Measurements from ENCODE around the gene SLX1B.
"Not testable (repeated sequence)": the region's sequence is repeated elsewhere in the genome, so short reads cannot be mapped to it uniquely, and the experiment has no call there.

Gene SLX1B

DNA sequence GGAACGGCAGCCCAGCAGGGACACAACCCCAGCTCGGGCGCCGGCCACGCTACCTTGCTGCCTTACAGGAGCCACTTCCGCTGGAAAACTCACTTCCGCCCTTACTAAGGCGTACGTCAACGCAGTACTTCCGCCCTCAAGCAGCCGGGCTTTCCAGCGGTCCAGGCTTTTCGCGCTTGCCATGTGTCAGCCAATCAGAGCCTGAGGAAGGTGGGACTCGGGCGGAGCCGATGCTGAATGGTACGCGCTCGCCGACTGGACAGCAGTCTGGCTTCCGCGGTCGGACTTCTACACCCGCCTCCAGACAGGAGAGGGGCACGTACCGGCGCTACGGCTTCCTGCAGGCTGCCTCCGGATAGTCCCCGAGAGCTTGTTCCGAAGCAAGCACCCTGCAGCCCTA, at the start of gene SLX1B, which contains the start of gene BOLA2:
SLX1B (plus strand) TSS at position 265 of the 400 bp plus-strand sequence.
BOLA2 (minus strand) TSS at position 83 of the 400 bp plus-strand sequence. CDS start 98 bp downstream, outside the sequence.
- DNase-seq = not testable (repeated sequence)

DNA sequence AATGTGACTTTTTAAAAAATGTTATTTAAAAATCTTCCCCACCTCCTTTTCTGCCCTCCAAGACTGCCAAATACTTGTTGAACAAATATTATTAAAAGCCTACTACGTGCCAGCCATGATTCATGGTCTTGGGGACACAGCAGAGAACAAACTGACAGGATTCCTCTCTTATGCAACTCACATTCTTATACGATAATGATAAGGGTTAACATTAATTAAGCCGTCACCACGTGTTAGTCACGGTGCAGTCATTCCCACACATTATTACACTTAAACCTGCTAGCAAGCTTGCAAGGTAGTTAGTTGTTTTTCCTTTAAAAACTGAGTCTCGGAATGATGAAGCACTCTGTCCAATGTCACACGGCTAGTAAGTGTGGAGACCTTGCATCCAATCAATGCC, 49.1 kb upstream of the SLX1B start:
- not testable (repeated sequence) for DNase-seq

DNA sequence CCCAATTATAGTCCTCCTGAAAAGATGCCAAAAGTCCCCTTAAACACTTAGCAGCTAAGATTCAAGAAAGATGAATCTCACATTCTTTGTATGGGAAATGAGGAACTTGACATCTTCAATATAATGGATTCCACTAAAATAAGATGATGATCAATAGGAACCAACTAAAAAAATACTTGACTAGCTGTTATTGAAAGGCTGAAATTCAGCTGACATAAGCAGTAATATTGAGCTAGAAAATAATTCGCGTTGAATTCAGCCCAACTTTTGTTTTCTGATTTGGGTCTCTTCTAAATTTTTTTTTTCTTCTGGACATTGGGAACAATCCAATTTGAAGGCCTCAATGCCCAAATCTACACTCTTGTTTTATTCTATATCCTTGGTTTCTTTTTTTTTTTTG, 30.7 kb upstream of the SLX1B start:
- not testable (repeated sequence) for DNase-seq

DNA sequence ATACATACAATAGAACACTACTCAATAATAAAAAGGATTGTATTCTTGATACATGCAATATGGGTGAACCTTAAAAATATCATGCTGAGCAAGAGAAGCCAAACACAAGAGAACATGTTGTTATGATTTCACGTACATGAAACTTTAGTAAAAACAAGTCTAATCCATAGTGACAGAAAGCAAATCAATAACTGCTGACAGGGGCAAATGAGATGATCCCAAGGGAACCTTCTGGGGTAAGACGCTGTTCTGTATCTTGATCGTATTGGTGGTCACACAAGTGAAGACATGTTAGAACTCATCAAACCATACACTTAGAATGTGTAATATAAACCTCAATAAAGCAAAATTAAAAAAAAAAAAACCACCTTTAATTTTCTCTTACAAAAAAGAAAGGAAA, 28.9 kb upstream of the SLX1B start:
- DNase-seq = not testable (repeated sequence)

DNA sequence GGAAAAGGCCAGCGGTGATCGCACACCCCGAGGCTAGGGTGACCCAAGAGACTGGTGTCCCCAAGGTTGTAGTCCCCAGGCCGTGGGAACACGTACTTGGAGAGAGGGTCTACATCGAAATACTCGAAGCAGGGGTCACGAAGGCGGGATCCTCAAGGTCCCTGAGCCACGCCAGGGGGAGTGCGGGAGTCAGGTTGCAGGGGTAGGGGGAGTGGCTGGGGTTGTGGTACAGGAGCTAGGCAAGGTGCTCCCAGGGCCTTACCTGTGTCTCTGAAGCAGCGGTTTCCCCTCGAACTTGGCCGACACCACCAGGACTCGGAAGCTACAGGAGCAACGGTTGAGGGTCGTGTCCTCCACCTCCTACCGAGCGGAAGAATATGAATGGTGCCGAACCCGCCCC, 579 bp upstream of the SLX1B start:
- not testable (repeated sequence) for DNase-seq

DNA sequence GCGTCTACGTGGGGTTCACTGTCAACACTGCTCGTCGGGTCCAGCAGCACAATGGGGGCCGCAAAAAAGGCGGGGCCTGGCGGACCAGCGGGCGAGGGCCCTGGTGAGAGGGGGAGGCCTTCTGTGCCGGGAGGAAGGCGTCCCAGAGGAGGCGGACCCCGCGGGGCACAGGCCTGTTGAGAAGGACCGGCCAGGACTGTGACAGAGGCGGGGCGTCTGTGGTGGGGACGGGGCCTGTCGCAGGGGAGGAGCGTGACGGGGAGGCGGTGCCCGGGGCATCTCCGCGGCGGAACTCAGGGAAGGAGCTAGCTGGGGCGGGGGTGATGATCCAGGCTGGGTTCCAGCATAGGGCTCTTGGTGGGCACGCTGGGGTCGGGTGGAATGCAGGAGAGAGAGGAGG, 495 bp downstream of the SLX1B start:
- not testable (repeated sequence) for DNase-seq

DNA sequence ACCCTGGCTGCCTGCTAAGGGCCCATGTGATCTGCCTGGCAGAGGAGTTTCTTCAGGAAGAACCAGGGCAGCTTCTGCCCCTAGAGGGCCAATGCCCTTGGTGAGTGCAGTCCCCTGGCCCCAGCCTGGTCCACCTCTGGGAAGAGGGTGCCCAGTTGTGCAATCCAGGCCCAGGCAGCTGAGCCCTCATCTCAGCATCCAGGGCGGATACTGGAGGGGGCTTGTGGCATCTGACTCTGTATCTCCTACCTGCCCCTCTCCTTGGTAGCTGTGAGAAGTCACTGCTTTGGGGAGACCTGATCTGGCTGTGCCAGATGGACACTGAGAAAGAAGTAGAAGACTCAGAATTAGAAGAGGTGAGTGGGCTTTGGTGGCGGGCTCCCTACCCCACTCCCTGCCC, 3.3 kb downstream of the SLX1B start:
- DNase-seq = not testable (repeated sequence)

DNA sequence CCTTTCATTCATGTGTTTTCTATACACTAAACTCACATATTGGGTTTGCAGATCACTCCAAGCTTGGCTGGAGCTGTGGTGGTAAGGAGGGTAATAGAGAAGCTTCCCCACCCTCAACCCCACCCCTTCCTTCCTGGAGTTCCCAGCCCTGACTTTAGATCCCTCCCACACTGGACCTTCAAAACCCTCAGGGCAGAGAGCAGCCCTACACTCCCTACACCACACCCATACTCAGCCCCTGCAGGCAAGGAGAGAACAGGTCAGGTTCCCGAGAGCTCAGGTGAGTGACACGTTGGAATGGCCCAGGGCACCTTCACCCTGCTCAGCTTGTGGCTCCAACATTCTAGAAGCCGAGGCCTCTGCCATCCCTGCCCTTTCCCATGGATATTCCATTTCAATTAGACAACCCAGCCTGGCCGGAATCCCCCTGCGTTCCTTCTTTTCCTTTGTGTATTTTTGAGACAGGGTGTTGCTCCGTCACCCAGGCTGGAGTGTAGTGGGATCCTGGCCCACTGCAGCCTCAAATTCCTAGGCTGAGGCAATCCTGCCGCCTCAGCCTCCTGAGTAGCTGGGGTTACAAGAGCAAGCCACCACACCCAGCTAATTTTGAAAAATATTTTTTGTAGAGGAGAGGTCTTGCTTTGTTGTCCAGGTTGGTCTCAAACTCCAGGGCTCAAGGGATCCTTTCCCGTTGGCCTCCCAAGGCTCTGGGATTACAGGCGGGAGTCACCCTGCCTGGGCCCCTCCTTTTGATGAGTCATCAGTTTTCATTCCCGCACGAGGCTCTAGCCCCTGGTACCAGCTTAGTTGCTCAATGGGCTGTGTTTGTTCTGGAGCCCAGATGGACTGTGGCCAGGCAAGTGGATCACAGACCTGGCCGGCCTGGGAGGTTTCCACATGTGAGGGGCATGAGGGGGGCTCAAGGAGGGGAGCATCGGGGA, 5.6 kb downstream of the SLX1B start, which contains the start of gene SULT1A4:
SULT1A4 (plus strand) TSS at position 208 of the 941 bp plus-strand sequence. CDS start 1,473 bp downstream, outside the sequence.
- not testable (repeated sequence) for DNase-seq

DNA sequence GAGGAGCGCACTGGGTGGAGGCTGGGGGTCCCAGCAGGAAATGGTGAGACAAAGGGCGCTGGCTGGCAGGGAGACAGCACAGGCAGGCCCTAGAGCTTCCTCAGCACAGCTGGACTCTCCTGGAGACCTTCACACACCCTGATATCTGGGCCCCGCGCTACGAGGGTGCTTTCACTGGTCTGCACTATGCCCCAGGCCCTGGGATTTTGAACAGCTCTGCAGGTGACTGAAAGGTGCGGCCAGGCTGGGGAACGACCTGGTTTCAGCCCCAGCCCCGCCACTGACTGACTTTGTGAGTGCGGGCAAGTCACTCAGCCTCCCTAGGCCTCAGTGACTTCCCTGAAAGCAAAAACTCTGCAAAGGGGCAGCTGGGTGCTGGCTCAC, 6.3 kb downstream of the SLX1B start:
- not testable (repeated sequence) for DNase-seq

DNA sequence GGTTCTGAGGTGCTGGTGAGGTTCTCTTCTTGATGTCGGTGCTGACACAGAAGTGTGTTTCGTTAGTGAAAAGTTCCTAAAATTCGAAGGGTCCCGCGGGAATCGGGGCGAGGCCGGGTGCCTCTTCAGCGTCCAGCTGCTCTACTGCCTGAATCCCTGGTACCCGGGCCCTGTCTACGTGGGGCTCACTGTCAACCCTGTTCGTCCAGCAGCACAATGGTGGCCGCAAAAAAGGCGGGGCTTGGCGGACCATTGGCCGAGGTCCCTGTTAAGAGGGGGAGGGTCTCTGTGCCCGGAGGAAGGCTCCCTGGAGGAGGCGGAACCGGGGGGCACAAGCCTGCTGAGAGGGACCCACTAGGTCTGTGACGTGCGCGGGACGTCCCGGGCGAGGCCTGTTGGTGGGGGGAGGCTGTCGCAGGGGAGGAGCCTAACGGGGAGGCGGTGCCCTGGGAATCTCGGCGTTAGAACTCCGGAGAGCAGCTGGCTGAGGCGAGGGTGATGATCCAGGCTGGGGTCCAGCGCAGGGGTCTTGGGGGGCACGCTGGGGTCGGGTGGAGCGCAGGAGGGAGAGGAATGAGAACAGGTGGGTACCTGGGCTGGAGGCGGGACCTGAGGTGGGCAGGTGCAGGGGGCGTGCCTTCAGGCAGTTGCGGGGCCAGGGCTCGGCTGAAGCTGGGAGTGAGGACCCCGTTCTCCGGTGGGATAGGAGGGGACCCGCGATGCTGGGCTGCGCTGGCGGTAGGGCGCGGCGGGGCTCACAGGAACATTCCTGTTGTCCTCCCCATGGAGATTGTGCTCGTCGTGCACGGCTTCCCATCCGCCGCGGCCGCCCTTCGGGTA, 11.9 kb downstream of the SLX1B start:
- not testable (repeated sequence) for DNase-seq

DNA sequence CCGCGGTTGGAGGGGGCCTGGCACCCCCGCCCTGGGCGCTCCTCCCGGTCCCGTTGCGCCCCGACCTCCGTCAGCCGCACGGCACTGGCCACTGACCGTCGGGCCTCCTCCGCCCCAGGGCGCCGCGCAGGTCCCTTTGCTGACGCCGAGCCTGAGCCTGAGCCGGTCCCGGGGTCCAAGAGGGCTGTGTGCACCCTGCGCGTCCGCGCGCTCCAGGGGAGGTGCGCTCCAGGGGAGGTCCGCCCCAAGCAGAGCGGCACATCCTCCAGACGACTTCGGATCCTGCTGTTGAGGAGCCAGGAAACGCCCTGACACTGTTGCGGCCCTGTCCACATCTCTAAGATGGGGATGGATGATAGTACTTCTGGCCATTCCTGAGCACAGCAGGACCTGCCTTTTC, 12.6 kb downstream of the SLX1B start:
- not testable (repeated sequence) for DNase-seq

DNA sequence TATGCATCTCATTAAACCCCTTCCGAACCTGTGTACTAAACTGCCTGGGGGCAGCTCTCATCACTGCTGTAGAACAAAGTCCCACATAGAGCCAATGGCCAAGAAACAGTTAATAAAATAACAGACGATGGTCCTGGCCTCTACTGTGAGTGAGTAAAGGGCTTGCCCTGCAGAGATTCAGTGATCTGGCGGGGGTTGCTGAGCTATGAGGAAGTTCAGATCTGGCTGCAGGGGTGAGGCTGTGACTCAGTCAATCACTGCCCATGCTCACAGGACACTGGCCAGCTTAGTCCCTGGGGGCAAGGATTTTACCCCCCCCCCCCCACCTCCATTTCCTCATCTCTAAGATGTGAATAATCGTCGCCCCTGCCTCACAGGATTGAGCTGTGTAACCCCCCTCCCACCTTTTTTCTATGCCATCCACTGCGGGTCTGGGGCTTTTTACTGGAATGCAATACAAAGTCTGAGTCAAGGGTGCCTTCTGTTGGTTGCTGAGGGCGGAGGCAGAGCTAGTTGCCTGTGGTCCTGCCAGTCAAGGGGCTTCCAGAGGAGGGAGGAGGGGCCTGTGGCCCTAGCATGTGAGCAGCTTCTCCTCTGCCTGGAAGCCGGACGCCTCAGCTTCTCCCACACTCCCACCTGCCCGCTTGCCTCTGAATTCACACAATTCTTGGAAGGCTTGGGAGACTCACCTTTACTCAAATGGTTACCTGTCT, 13.5 kb downstream of the SLX1B start:
- not testable (repeated sequence) for DNase-seq

DNA sequence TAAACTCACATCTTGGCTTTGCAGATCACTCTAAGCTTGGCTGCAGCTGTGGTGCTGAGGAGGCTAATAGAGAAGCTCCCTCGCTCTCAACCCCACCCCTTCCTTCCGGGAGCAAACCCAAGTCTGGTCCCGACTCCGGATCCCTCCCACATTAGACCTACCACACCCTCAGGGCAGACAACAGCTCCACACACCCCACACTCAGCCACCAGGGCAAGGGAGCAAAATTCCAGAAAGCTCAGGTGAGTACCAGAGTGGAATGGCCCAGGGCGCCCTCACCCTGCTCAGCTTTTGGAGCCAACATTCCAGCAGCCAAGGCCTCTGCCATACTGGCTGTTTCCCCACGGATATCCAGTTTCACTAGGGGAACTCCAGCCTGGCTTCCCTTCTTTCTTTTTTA, 15.3 kb downstream of the SLX1B start:
- DNase-seq = not testable (repeated sequence)

DNA sequence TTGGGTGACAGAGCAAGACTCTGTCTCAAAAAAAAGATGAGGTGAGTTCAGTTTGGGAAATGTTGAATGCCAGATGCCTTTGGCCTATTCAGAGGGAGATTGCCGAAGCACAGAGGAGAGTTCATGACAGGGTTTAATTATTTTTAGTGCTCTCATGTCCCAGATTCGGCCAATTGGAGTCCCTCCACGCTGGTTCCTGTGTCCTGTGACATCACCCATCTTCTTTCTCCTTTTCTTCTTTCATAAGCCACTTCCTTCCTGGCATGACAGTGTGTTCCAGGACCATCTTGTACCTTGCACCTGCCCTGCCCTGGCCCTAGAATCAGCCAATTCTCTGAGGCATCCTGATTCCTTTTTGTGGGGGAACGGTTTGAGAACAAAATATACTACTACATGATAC, 17.7 kb downstream of the SLX1B start:
- not testable (repeated sequence) for DNase-seq

DNA sequence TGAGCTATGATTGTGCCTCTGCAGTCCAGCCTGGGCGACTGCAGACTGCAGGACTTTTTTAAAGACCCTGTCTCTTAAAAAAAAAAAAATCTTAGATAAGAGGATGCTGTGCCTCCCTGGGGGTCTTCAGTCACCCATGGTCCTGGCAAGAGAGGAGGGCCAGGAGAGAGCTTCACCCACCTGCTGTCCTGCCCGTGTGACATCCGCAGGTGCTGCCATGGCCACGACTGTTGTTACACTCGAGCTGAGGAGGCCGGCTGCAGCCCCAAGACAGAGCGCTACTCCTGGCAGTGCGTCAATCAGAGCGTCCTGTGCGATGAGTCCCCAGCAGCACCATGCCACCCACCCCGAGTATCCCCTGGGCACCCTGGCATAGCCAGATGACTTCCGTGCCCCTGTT, 27.9 kb downstream of the SLX1B start:
- not testable (repeated sequence) for DNase-seq

DNA sequence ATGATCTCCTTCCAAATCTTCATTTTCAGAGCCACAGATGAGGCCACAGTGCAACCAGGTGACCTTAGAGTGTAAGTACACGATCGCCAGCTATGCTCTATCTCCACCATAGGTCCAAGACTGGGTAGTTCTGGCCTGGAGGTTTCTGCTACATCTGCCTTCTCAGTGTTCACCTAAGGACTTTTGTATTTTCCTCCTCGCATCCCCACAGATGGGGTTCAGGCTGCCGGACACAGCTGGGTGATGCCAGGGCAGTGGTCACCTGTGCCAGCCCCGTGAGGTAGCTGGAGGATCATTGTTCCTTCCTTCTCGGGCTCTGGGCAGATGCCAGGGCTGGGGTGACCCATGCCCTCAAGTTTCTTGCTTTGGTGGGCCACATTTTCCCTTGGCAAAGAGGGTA, 52.0 kb downstream of the SLX1B start, which contains the start of gene NPIPB12:
NPIPB12 (minus strand) TSS at position 101 of the 400 bp plus-strand sequence.
- not testable (repeated sequence) for DNase-seq

Measured in RPMI8226 (cell line).